HepG2 (cell line): Measurements from ENCODE around the gene CARD9. TPM values are rescaled to one million over a fixed set of nuclear protein-coding genes. Genes with fewer than 3 reads are reported as not detected.

Experiments
- ATM ChIP-seq: fragments of 450-650 bp; IDR thresholded peaks from 2 replicates; pipeline ENCODE4 v1.7.1; 2017; ENCODE audit warnings: mild to moderate bottlenecking, borderline replicate concordance
- HOXA9 ChIP-seq: sonication (generic); formaldehyde crosslinking; IDR thresholded peaks from 2 replicates; pipeline ENCODE4 v1.8.1; 2022; ENCODE audit warnings: missing genetic modification reagents, mild to moderate bottlenecking, moderate library complexity, borderline replicate concordance
- IKZF4 ChIP-seq: sonication (generic); formaldehyde crosslinking; IDR thresholded peaks from 2 replicates; pipeline ENCODE4 v1.5.1; 2020; ENCODE audit warnings: borderline replicate concordance, mild to moderate bottlenecking, low read depth, missing genetic modification reagents; ENCODE audit errors: not compliant biosample characterization
- MEIS2 ChIP-seq: sonication (generic); formaldehyde crosslinking; IDR thresholded peaks from 2 replicates; pipeline ENCODE4 v1.9.0; 2021; ENCODE audit warnings: mild to moderate bottlenecking, missing genetic modification reagents
- NR2F2 ChIP-seq: IDR thresholded peaks from 2 replicates; pipeline ENCODE4 v1.6.1; 2012; ENCODE audit warnings: low read depth, inconsistent platforms, borderline replicate concordance
- SIN3A ChIP-seq: IDR thresholded peaks from 2 replicates; pipeline ENCODE4 v1.6.1; 2011; ENCODE audit warnings: low read depth, mild to moderate bottlenecking, control low read depth, low read length, borderline replicate concordance
- TBX2 ChIP-seq: sonication (generic); formaldehyde crosslinking; IDR thresholded peaks from 2 replicates; pipeline ENCODE4 v1.5.0; 2020; ENCODE audit warnings: missing genetic modification reagents, mild to moderate bottlenecking, borderline replicate concordance
- ZBTB1 ChIP-seq: sonication (generic); formaldehyde crosslinking; IDR thresholded peaks from 2 replicates; pipeline ENCODE4 v1.4.0; 2020; ENCODE audit warnings: missing genetic modification reagents, borderline replicate concordance
- ZBTB21 ChIP-seq: sonication (generic); formaldehyde crosslinking; IDR thresholded peaks from 2 replicates; pipeline ENCODE4 v1.4.0; 2020; ENCODE audit warnings: missing genetic modification reagents
- ZBTB7A ChIP-seq: sonication (generic); formaldehyde crosslinking; IDR thresholded peaks from 2 replicates; pipeline ENCODE4 v1.8.0; 2022; ENCODE audit warnings: mild to moderate bottlenecking, missing genetic modification reagents
- ZMAT5 ChIP-seq: sonication (generic); formaldehyde crosslinking; IDR thresholded peaks from 2 replicates; pipeline ENCODE4 v1.5.0; 2020; ENCODE audit warnings: mild to moderate bottlenecking, low read depth, missing genetic modification reagents, borderline replicate concordance
- ZNF292 ChIP-seq: sonication (generic); formaldehyde crosslinking; IDR thresholded peaks from 2 replicates; pipeline ENCODE4 v1.8.1; 2022; ENCODE audit warnings: mild to moderate bottlenecking, low read depth, missing genetic modification reagents, borderline replicate concordance
- ZNF3 ChIP-seq: IDR thresholded peaks from 2 replicates; pipeline ENCODE4 v1.7.0; 2017; ENCODE audit warnings: inconsistent platforms
- ZNF558 ChIP-seq: sonication (generic); formaldehyde crosslinking; IDR thresholded peaks from 2 replicates; pipeline ENCODE4 v1.9.0; 2022; ENCODE audit warnings: mild to moderate bottlenecking, missing genetic modification reagents, borderline replicate concordance
- ZNF619 ChIP-seq: sonication (generic); formaldehyde crosslinking; IDR thresholded peaks from 2 replicates; pipeline ENCODE4 v1.4.0; 2020; ENCODE audit warnings: mild to moderate bottlenecking, missing genetic modification reagents
- ZNF782 ChIP-seq: sonication (generic); formaldehyde crosslinking; IDR thresholded peaks from 2 replicates; pipeline ENCODE4 v1.4.0; 2020; ENCODE audit warnings: missing genetic modification reagents, mild to moderate bottlenecking, borderline replicate concordance
- ZNF883 ChIP-seq: sonication (generic); formaldehyde crosslinking; IDR thresholded peaks from 2 replicates; pipeline ENCODE4 v1.5.1; 2020; ENCODE audit warnings: mild to moderate bottlenecking, missing genetic modification reagents; ENCODE audit errors: not compliant biosample characterization
- polyA plus RNA-seq, 8 experiments: library from polyadenylated mRNA; depleted of rRNA in 3 of 8; stranded (reverse) in 7 of 8; unstranded in 1 of 8; fragments of >200 nt; fragmentation: Illumina TruSeq in 4 of 8; extraction: Trizol in 4 of 8; gene quantifications; 2 replicates each; pipeline versions ENCODE4 v1.2.1 to v1.2.3, GENCODE V29; 2011 to 2016; ENCODE audit warnings: low read depth in 4 of 8, missing spikeins in 1 of 8, mixed read lengths in 1 of 8; ENCODE audit not compliant: insufficient read depth in 1 of 8
- total RNA-seq, 5 experiments: library from RNA; depleted of rRNA; stranded (reverse); fragments of >200 nt; fragmentation: Illumina TruSeq; extraction: Trizol; gene quantifications; 2 replicates each; pipeline ENCODE4 v1.2.3, GENCODE V29; 2016; ENCODE audit warnings: low read depth in 1 of 5
- TF ChIP-seq, protein P1 (sequence below): sonication (generic); formaldehyde crosslinking; conservative IDR thresholded peaks from 2 replicates; pipeline ENCODE4 v1.8.0; 2022; ENCODE audit warnings: missing genetic modification reagents
- TF ChIP-seq, protein P2 (sequence below): sonication (generic); formaldehyde crosslinking; IDR thresholded peaks from 2 replicates; pipeline ENCODE4 v1.9.0; 2021; ENCODE audit warnings: missing genetic modification reagents, mild to moderate bottlenecking, borderline replicate concordance
- TF ChIP-seq, protein P3 (sequence below): sonication (generic); formaldehyde crosslinking; conservative IDR thresholded peaks from 2 replicates; pipeline ENCODE4 v1.4.0; 2020; ENCODE audit warnings: missing genetic modification reagents

CARD9 gene
- total and polyA plus RNA-seq, 2 of the 13 experiments (the other 11 are each of a cell fraction or from before 2014, with no cell fraction given) = 3.3 to 7.4 TPM

DNA sequence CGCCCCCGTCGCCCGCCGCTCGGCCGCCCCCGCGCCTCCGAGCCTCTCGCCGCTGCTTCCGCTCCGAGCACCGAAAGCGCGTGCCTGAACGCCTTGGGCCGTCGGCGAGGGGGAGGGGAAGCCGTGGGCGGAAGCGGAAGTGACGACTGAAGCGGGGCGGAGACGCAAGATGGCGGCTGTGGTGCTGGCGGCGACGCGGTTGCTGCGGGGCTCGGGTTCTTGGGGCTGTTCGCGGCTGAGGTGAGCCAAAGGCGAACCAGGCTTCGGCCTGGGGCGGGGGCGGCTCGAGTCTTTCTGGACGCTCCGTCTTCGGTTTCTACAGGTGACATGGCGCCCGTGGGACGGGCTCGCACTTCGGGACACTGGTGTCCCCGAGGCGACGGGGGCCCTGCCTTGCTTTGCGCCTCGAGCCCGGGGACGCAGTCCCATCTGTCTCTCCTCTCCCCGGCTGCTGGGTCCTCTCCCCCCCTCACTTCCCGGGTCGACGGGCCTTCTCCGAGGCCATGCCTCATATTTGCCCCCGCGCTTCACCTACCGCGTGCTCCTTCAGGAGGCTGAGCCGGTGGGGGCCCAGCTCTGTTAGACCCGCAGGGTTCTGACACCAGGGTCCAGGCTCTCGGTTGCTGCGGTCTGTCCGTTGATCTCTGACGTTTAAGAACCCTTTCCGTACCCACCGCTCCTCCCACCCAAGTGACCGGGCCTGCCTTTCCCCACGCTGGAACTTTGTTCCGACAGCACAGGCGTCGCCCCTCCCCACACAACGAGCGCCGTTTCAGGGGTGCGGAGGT, 37.2 kb upstream of the CARD9 start, which contains the start of the genes ENTR1 and PMPCA (continued):
- TF ChIP-seq ZNF292 (CRISPR knock-in tag) (no peak), ZMAT5 (CRISPR knock-in tag) (no peak), HOXA9 (peak; percentile 74; the same call in 1 of the 2 replicates), ATM (no peak), ZNF3 (CRISPR knock-in tag) (no peak), ZBTB21 (CRISPR knock-in tag) (peak; percentile 30; the same call in 1 of the 2 replicates), ZNF558 (CRISPR knock-in tag) (0 out of 2 replicates have a peak, but pooled peaks have one; percentile 22), IKZF4 (CRISPR knock-in tag) (peak; percentile 81), ZNF782 (CRISPR knock-in tag) (peak; percentile 33; the same call in 1 of the 2 replicates), ZNF883 (CRISPR knock-in tag) (peak; percentile 39), ZNF619 (CRISPR knock-in tag) (peak; percentile 44; the same call in 1 of the 2 replicates), NR2F2 (no peak), ZBTB7A (CRISPR knock-in tag) (no peak; the same call in 1 of the 2 replicates), TBX2 (peak; percentile 67), ZBTB1 (CRISPR knock-in tag) (no peak), MEIS2 (CRISPR knock-in tag) (no peak), SIN3A (peak; percentile 81; the same call in 1 of the 2 replicates)
- TF ChIP-seq, protein P1, sequence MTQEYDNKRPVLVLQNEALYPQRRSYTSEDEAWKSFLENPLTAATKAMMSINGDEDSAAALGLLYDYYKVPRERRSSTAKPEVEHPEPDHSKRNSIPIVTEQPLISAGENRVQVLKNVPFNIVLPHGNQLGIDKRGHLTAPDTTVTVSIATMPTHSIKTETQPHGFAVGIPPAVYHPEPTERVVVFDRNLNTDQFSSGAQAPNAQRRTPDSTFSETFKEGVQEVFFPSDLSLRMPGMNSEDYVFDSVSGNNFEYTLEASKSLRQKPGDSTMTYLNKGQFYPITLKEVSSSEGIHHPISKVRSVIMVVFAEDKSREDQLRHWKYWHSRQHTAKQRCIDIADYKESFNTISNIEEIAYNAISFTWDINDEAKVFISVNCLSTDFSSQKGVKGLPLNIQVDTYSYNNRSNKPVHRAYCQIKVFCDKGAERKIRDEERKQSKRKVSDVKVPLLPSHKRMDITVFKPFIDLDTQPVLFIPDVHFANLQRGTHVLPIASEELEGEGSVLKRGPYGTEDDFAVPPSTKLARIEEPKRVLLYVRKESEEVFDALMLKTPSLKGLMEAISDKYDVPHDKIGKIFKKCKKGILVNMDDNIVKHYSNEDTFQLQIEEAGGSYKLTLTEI (CRISPR knock-in tag) = no peak
- TF ChIP-seq, protein P2, sequence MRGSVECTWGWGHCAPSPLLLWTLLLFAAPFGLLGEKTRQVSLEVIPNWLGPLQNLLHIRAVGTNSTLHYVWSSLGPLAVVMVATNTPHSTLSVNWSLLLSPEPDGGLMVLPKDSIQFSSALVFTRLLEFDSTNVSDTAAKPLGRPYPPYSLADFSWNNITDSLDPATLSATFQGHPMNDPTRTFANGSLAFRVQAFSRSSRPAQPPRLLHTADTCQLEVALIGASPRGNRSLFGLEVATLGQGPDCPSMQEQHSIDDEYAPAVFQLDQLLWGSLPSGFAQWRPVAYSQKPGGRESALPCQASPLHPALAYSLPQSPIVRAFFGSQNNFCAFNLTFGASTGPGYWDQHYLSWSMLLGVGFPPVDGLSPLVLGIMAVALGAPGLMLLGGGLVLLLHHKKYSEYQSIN = no peak
- TF ChIP-seq, protein P3, sequence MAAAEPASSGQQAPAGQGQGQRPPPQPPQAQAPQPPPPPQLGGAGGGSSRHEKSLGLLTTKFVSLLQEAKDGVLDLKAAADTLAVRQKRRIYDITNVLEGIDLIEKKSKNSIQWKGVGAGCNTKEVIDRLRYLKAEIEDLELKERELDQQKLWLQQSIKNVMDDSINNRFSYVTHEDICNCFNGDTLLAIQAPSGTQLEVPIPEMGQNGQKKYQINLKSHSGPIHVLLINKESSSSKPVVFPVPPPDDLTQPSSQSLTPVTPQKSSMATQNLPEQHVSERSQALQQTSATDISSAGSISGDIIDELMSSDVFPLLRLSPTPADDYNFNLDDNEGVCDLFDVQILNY (CRISPR knock-in tag) = no peak
